ENCODE results near the gene FHOD3. TPM values are rescaled to one million over a fixed set of nuclear protein-coding genes. Genes with fewer than 3 reads are reported as not detected.

The FHOD3 gene
- total and polyA plus RNA-seq, 2 of the 13 experiments (the other 11 are each of a cell fraction or from before 2014, with no cell fraction given): 0.07 TPM; not detected in 1

DNA sequence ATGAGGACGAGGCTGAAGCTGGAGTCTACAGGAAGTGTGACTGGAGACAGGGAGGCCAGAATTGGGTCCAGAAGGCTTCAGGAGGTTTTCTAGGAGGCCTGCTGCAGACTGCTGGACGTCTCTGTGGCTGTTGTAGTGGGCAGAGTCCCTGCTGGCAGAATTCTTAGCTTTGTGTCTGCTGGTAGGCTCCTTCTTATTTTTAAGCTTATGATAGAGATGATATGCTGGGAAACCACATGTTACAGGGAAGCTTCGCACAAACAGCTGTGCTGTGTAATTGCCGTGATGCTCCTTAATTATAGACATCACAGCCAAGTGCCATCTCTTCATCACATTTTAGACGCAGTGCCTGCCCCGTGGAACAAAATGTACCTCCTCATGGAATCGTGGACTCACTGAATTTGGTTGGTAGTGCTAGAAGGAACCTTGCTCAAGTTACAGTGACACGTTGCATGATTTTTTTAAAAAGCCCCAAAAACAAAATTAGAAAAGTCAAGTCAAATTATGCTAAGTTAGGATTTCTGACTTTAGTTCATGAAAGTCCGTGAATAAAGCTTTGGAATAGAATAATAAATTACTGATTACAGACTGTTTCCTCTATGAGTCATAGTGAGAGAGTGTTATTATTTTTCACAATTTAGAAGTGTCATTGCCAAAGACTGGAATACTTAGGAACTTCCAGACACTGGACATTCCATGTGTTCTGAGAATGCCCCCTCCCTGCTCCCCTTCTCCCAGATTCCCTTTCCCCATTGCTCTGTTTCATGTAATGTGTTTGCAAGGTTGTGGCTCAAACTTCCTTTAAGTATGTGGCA is 144.1 kb downstream of the FHOD3 start (continued):
- TF ChIP-seq ZNF850 (CRISPR knock-in tag; conservative IDR thresholded peaks at IDR 0.05) (no peak), GTF2F1 (IDR thresholded peaks at IDR 0.05; ENCODE audit: low read length) (no peak)

DNA sequence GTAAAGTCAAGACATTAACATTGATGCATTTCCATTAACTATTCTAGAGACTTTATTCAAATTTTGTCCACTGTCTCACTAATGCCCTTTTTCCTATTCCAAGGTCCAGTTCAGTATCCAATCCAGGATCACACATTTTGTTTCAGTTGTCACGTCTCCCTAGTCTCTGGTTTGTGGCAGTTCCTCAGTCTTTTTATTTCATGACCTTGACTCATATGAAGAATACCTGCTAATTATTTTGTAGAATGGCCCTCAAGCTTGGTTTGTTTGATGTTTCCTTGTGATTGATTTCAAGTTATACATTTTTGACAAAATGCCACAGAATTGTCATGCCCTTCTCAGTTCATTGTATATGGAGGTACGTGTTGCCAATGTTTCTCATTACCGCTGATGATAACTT is 145.2 kb downstream of the FHOD3 start:
- BruUV-seq (replicated peaks): no TSS peak
- no peaks in the 10 kb centered on the region for H4K20me1 ChIP-seq (ENCODE audit: insufficient read depth, low read length)
- no peaks in the 10 kb centered on the region for H3K79me2 ChIP-seq (ENCODE audit: insufficient read depth, low read length)
- H3K4me3 ChIP-seq (replicated peaks in 1 of 3; ENCODE audit: insufficient read depth in 1 of 3, low read depth in 2 of 3, low read length in 3 of 3): no peak overlapping the region
- ChIA-PET CTCF (ENCODE audit: low intra/inter-chr PET ratio, low total read pairs) (no interaction called here), POLR2A (no interaction called here)
- in situ Hi-C loops (cut with HindIII; ENCODE audit: extremely low pct_ligation_motif_present, low pct_unique_long_range_greater_than_20kb): no loop called here
- peaks cover 0 to 20% of the 10 kb centered on the region in 2 experiments; a peak in 1 of 5 replicates for H3K27me3 ChIP-seq (ENCODE audit: control insufficient read depth in 1 of 2, insufficient read depth in 2 of 2, low read length in 2 of 2)
- no peak for ATAC-seq
- no peak overlapping the region for H3K9ac ChIP-seq (ENCODE audit: insufficient read depth, low read depth, low read length)
- H3K4me1 ChIP-seq (ENCODE audit: insufficient read depth, low read length): no peaks in the 10 kb centered on the region
- H2AFZ ChIP-seq (ENCODE audit: low read length): no peak overlapping the region
- 0% methylated on average over 3 of the region's 3 CpGs for WGBS (ENCODE audit: low lambda C conversion rate)
- H3K36me3 ChIP-seq (replicated peaks in 1 of 2; ENCODE audit: control insufficient read depth in 1 of 2, insufficient read depth in 2 of 2, low read length in 2 of 2): no peaks in the 10 kb centered on the region
- DNase-seq (ENCODE audit: low spot score): no peak
- no peak for FAIRE-seq
- H3K4me2 ChIP-seq (ENCODE audit: low read depth, low read length): no peak overlapping the region
- no peak overlapping the region for H3K27ac ChIP-seq (ENCODE audit: extremely low read length, insufficient read depth, low read length)
- intact Hi-C loops (cut with micrococcal nuclease; ENCODE audit: unreplicated experiment): no loop called here
- TF ChIP-seq SRY (CRISPR knock-in tag; IDR thresholded peaks at IDR 0.05): no peak
- no peak for TF ChIP-seq AGO1 (IDR thresholded peaks at IDR 0.05; ENCODE audit: low read depth, low read length, poor library complexity, severe bottlenecking)
- TF ChIP-seq ZNF547 (CRISPR knock-in tag; IDR thresholded peaks at IDR 0.05): no peak
- no peak for TF ChIP-seq KDM2A (CRISPR knock-in tag; IDR thresholded peaks at IDR 0.05; ENCODE audit: borderline replicate concordance, low read depth)
- no peak for TF ChIP-seq KDM3A (CRISPR knock-in tag; IDR thresholded peaks at IDR 0.05; ENCODE audit: low read depth)
- TF ChIP-seq KDM5B (CRISPR knock-in tag; IDR thresholded peaks at IDR 0.05; ENCODE audit: borderline replicate concordance): no peak
- no peak for TF ChIP-seq ZNF850 (CRISPR knock-in tag; conservative IDR thresholded peaks at IDR 0.05)
- no peak for TF ChIP-seq ZNF773 (CRISPR knock-in tag; IDR thresholded peaks at IDR 0.05; ENCODE audit: borderline replicate concordance)
- TF ChIP-seq NCOA2 (CRISPR knock-in tag; IDR thresholded peaks at IDR 0.05): no peak
- TF ChIP-seq ZNF282 (IDR thresholded peaks at IDR 0.05; ENCODE audit: partially characterized antibody): no peak
- no peak for TF ChIP-seq ZNF501 (CRISPR knock-in tag; IDR thresholded peaks at IDR 0.05)
- TF ChIP-seq ZNF740 (CRISPR knock-in tag; IDR thresholded peaks at IDR 0.05): no peak
- no peak for TF ChIP-seq MLLT10 (CRISPR knock-in tag; IDR thresholded peaks at IDR 0.05)
- TF ChIP-seq, protein P1, sequence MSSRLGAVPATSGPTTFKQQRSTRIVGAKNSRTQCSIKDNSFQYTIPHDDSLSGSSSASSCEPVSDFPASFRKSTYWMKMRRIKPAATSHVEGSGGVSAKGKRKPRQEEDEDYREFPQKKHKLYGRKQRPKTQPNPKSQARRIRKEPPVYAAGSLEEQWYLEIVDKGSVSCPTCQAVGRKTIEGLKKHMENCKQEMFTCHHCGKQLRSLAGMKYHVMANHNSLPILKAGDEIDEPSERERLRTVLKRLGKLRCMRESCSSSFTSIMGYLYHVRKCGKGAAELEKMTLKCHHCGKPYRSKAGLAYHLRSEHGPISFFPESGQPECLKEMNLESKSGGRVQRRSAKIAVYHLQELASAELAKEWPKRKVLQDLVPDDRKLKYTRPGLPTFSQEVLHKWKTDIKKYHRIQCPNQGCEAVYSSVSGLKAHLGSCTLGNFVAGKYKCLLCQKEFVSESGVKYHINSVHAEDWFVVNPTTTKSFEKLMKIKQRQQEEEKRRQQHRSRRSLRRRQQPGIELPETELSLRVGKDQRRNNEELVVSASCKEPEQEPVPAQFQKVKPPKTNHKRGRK (CRISPR knock-in tag; IDR thresholded peaks at IDR 0.05): no peak
- TF ChIP-seq, protein P2, sequence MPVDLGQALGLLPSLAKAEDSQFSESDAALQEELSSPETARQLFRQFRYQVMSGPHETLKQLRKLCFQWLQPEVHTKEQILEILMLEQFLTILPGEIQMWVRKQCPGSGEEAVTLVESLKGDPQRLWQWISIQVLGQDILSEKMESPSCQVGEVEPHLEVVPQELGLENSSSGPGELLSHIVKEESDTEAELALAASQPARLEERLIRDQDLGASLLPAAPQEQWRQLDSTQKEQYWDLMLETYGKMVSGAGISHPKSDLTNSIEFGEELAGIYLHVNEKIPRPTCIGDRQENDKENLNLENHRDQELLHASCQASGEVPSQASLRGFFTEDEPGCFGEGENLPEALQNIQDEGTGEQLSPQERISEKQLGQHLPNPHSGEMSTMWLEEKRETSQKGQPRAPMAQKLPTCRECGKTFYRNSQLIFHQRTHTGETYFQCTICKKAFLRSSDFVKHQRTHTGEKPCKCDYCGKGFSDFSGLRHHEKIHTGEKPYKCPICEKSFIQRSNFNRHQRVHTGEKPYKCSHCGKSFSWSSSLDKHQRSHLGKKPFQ (CRISPR knock-in tag; IDR thresholded peaks at IDR 0.05; ENCODE audit: insufficient replicate concordance): no peak
- TF ChIP-seq ZNF564 (CRISPR knock-in tag; IDR thresholded peaks at IDR 0.05): no peak
- TF ChIP-seq SRF (IDR thresholded peaks at IDR 0.05; ENCODE audit: low read depth, low read length): no peak
- no peak for TF ChIP-seq IKZF1 (IDR thresholded peaks at IDR 0.05)
- TF ChIP-seq, protein P3, sequence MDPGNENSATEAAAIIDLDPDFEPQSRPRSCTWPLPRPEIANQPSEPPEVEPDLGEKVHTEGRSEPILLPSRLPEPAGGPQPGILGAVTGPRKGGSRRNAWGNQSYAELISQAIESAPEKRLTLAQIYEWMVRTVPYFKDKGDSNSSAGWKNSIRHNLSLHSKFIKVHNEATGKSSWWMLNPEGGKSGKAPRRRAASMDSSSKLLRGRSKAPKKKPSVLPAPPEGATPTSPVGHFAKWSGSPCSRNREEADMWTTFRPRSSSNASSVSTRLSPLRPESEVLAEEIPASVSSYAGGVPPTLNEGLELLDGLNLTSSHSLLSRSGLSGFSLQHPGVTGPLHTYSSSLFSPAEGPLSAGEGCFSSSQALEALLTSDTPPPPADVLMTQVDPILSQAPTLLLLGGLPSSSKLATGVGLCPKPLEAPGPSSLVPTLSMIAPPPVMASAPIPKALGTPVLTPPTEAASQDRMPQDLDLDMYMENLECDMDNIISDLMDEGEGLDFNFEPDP (CRISPR knock-in tag; conservative IDR thresholded peaks at IDR 0.05): no peak
- no peaks in the 10 kb centered on the region for H3K9me3 ChIP-seq (ENCODE audit: low read length)

Measured in HepG2 (cell line).